ENCODE data around the gene GPC5.

GPC5 gene

DNA sequence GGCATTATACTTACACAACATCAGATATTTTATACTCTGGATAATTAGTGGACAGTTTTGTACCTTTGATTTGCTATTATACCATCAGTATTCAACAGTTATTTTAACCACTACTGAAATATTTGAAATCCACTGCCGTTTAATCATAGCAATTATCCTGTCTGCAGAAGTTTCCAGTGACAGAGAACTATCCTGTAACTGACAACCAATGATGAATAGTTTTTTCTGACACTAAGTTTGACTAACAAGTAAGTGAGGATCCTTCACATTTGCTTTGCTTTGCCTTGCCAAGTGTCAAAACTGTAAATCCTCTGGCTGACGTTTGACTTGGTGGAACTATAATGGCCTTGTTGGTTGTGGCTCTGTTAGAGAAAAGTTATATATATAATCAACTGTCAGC is 410.7 kb downstream of the GPC5 start:
- TF ChIP-seq ZNF560 (tag by site-specific recombination; IDR thresholded peaks at IDR 0.05; ENCODE audit: borderline replicate concordance) (no peak), ZNF747 (tag by site-specific recombination; IDR thresholded peaks at IDR 0.05) (no peak), ZNF274 (IDR thresholded peaks at IDR 0.05; ENCODE audit: low read length) (no peak), ZNF274 (tag by site-specific recombination; IDR thresholded peaks at IDR 0.05; ENCODE audit: borderline replicate concordance) (no peak), ZNF335 (tag by site-specific recombination; conservative IDR thresholded peaks at IDR 0.05) (no peak), ZNF514 (tag by site-specific recombination; IDR thresholded peaks at IDR 0.05) (no peak), IKZF3 (tag by site-specific recombination; IDR thresholded peaks at IDR 0.05) (no peak), ZNF623 (tag by site-specific recombination; IDR thresholded peaks at IDR 0.05) (no peak), ZNF791 (tag by site-specific recombination; IDR thresholded peaks at IDR 0.05) (no peak), ZNF830 (tag by site-specific recombination; IDR thresholded peaks at IDR 0.05; ENCODE audit: low read depth) (no peak), ZNF366 (tag by site-specific recombination; conservative IDR thresholded peaks at IDR 0.05) (no peak), ZNF521 (tag by site-specific recombination; IDR thresholded peaks at IDR 0.05) (no peak), ZSCAN30 (tag by site-specific recombination; IDR thresholded peaks at IDR 0.05) (no peak)
- TF ChIP-seq, protein P1, sequence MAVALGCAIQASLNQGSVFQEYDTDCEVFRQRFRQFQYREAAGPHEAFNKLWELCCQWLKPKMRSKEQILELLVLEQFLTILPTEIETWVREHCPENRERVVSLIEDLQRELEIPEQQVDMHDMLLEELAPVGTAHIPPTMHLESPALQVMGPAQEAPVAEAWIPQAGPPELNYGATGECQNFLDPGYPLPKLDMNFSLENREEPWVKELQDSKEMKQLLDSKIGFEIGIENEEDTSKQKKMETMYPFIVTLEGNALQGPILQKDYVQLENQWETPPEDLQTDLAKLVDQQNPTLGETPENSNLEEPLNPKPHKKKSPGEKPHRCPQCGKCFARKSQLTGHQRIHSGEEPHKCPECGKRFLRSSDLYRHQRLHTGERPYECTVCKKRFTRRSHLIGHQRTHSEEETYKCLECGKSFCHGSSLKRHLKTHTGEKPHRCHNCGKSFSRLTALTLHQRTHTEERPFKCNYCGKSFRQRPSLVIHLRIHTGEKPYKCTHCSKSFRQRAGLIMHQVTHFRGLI (tag by site-specific recombination; IDR thresholded peaks at IDR 0.05), result no peak
- TF ChIP-seq, protein P2, sequence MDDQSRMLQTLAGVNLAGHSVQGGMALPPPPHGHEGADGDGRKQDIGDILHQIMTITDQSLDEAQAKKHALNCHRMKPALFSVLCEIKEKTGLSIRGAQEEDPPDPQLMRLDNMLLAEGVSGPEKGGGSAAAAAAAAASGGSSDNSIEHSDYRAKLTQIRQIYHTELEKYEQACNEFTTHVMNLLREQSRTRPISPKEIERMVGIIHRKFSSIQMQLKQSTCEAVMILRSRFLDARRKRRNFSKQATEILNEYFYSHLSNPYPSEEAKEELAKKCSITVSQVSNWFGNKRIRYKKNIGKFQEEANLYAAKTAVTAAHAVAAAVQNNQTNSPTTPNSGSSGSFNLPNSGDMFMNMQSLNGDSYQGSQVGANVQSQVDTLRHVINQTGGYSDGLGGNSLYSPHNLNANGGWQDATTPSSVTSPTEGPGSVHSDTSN (CRISPR knock-in tag; IDR thresholded peaks at IDR 0.05), result no peak
- TF ChIP-seq, protein P3, sequence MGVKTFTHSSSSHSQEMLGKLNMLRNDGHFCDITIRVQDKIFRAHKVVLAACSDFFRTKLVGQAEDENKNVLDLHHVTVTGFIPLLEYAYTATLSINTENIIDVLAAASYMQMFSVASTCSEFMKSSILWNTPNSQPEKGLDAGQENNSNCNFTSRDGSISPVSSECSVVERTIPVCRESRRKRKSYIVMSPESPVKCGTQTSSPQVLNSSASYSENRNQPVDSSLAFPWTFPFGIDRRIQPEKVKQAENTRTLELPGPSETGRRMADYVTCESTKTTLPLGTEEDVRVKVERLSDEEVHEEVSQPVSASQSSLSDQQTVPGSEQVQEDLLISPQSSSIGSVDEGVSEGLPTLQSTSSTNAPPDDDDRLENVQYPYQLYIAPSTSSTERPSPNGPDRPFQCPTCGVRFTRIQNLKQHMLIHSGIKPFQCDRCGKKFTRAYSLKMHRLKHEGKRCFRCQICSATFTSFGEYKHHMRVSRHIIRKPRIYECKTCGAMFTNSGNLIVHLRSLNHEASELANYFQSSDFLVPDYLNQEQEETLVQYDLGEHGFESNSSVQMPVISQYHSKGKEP (tag by site-specific recombination; IDR thresholded peaks at IDR 0.05), result no peak
- TF ChIP-seq, protein P4, sequence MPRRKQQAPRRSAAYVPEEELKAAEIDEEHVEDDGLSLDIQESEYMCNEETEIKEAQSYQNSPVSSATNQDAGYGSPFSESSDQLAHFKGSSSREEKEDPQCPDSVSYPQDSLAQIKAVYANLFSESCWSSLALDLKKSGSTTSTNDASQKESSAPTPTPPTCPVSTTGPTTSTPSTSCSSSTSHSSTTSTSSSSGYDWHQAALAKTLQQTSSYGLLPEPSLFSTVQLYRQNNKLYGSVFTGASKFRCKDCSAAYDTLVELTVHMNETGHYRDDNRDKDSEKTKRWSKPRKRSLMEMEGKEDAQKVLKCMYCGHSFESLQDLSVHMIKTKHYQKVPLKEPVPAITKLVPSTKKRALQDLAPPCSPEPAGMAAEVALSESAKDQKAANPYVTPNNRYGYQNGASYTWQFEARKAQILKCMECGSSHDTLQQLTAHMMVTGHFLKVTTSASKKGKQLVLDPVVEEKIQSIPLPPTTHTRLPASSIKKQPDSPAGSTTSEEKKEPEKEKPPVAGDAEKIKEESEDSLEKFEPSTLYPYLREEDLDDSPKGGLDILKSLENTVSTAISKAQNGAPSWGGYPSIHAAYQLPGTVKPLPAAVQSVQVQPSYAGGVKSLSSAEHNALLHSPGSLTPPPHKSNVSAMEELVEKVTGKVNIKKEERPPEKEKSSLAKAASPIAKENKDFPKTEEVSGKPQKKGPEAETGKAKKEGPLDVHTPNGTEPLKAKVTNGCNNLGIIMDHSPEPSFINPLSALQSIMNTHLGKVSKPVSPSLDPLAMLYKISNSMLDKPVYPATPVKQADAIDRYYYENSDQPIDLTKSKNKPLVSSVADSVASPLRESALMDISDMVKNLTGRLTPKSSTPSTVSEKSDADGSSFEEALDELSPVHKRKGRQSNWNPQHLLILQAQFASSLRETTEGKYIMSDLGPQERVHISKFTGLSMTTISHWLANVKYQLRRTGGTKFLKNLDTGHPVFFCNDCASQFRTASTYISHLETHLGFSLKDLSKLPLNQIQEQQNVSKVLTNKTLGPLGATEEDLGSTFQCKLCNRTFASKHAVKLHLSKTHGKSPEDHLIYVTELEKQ (tag by site-specific recombination; IDR thresholded peaks at IDR 0.05; ENCODE audit: borderline replicate concordance), result no peak
- TF ChIP-seq, protein P5, sequence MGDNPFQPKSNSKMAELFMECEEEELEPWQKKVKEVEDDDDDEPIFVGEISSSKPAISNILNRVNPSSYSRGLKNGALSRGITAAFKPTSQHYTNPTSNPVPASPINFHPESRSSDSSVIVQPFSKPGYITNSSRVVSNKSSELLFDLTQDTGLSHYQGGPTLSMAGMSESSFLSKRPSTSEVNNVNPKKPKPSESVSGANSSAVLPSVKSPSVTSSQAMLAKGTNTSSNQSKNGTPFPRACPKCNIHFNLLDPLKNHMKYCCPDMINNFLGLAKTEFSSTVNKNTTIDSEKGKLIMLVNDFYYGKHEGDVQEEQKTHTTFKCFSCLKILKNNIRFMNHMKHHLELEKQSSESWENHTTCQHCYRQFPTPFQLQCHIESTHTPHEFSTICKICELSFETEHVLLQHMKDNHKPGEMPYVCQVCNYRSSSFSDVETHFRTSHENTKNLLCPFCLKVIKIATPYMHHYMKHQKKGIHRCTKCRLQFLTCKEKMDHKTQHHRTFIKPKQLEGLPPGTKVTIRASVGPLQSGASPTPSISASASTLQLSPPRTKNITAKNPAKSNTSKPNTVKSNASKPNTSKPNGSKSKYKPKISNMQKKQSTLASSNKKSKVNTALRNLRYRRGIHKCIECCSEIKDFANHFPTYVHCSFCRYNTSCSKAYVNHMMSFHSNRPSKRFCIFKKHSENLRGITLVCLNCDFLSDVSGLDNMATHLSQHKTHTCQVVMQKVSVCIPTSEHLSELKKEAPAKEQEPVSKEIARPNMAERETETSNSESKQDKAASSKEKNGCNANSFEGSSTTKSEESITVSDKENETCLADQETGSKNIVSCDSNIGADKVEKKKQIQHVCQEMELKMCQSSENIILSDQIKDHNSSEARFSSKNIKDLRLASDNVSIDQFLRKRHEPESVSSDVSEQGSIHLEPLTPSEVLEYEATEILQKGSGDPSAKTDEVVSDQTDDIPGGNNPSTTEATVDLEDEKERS (tag by site-specific recombination; IDR thresholded peaks at IDR 0.05), result no peak
- Histone ChIP-seq H3K36me3 (ENCODE audit: control insufficient read depth in 2 of 2, insufficient read depth in 1 of 2, low read length in 2 of 2) (no peaks in the 10 kb centered on the region), H3K4me3 (ENCODE audit: low read depth, low read length) (no peak overlapping the region), H3K9me3 (ENCODE audit: control insufficient read depth, insufficient read depth, low read depth, low read length) (no peaks in the 10 kb centered on the region), H3K4me1 (ENCODE audit: control insufficient read depth, insufficient read depth, low read length) (no peaks in the 10 kb centered on the region), H3K27ac (ENCODE audit: extremely low read depth, low read depth, low read length) (no peak overlapping the region)
- POLR2A ChIA-PET, result no interaction called here
- CTCF ChIA-PET, result no interaction called here

Measured in HEK293 (cell line).